SK-N-SH (cell line): ENCODE measurements around the gene PRKCA.

Experiments
- EZH2phosphoT487 ChIP-seq: fragments of 200-600 bp; sonication (generic); IDR thresholded peaks from 2 replicates; pipeline ENCODE4 v1.6.1; 2017; ENCODE audit warnings: low read depth, mixed run types, mild to moderate bottlenecking, antibody characterized with exemption, moderate library complexity, borderline replicate concordance
- FOXM1 ChIP-seq: IDR thresholded peaks from 2 replicates; pipeline ENCODE4 v1.4.0; 2012; ENCODE audit warnings: low read depth, mild to moderate bottlenecking
- GABPA ChIP-seq: IDR thresholded peaks from 2 replicates; pipeline ENCODE4 v1.4.0; 2012; ENCODE audit warnings: low read depth, mild to moderate bottlenecking
- JUND ChIP-seq: IDR thresholded peaks from 2 replicates; pipeline ENCODE4 v1.4.0; 2012
- MXI1 ChIP-seq: IDR thresholded peaks from 2 replicates; pipeline ENCODE4 v1.6.1; 2012; ENCODE audit warnings: mild to moderate bottlenecking, low read depth, low read length, improper control_type of control experiment
- POLR2AphosphoS5 ChIP-seq: IDR thresholded peaks from 2 replicates; pipeline ENCODE4 v1.6.1; 2012; ENCODE audit warnings: low read depth, low read length
- RFX5 ChIP-seq: IDR thresholded peaks from 2 replicates; pipeline ENCODE4 v1.6.1; 2012; ENCODE audit warnings: mild to moderate bottlenecking, improper control_type of control experiment, low read length
- RXRA ChIP-seq: IDR thresholded peaks from 2 replicates; pipeline ENCODE4 v1.4.0; 2012; ENCODE audit warnings: low read depth, mild to moderate bottlenecking, borderline replicate concordance
- SMC3 ChIP-seq: IDR thresholded peaks from 2 replicates; pipeline ENCODE4 v1.6.1; 2012; ENCODE audit warnings: low read depth, low read length, improper control_type of control experiment
- TF ChIP-seq, protein P1 (sequence below): fragments of 200-600 bp; sonication (generic); IDR thresholded peaks from 2 replicates; pipeline ENCODE4 v1.6.1; 2017; ENCODE audit warnings: antibody characterized with exemption, mild to moderate bottlenecking, moderate library complexity
- TF ChIP-seq, protein P2 (sequence below): fragments of 150-350 bp; IDR thresholded peaks from 2 replicates; pipeline ENCODE4 v1.6.1; 2017; ENCODE audit warnings: antibody characterized with exemption, low read length, low read depth, borderline replicate concordance
- TF ChIP-seq, protein P3 (sequence below): IDR thresholded peaks from 2 replicates; pipeline ENCODE4 v1.4.0; 2012; ENCODE audit warnings: low read depth
- TF ChIP-seq, protein P4 (sequence below): IDR thresholded peaks from 2 replicates; pipeline ENCODE4 v1.6.1; 2012; ENCODE audit warnings: mild to moderate bottlenecking, low read depth, low read length, moderate library complexity
- TF ChIP-seq, protein P5 (sequence below): IDR thresholded peaks from 2 replicates; pipeline ENCODE4 v1.4.0; 2012; ENCODE audit warnings: low read depth, borderline replicate concordance

DNA sequence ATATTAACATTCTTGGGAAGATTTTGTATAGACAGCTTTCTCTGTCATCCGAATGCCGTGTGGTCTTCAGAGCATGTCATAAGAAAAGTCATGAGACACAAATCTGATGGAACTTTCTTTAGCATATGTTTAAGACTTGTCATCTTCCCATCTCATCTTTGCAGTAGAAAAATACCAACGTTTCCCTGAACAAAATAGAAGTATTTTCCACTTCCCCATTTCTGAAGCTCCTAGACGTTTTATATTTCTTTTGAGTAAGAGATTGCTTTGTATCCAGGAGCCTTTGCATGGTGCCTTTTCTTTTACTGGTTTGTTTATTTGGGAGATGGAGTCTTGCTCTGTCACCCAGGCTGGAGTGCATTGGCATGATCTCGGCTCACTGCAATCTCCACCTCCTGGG lies 235.1 kb downstream of the PRKCA start:
- no peak for TF ChIP-seq JUND
- TF ChIP-seq, protein P1, sequence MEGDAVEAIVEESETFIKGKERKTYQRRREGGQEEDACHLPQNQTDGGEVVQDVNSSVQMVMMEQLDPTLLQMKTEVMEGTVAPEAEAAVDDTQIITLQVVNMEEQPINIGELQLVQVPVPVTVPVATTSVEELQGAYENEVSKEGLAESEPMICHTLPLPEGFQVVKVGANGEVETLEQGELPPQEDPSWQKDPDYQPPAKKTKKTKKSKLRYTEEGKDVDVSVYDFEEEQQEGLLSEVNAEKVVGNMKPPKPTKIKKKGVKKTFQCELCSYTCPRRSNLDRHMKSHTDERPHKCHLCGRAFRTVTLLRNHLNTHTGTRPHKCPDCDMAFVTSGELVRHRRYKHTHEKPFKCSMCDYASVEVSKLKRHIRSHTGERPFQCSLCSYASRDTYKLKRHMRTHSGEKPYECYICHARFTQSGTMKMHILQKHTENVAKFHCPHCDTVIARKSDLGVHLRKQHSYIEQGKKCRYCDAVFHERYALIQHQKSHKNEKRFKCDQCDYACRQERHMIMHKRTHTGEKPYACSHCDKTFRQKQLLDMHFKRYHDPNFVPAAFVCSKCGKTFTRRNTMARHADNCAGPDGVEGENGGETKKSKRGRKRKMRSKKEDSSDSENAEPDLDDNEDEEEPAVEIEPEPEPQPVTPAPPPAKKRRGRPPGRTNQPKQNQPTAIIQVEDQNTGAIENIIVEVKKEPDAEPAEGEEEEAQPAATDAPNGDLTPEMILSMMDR, result no peak
- TF ChIP-seq RXRA, result no peak
- no peak for TF ChIP-seq GABPA
- TF ChIP-seq RFX5, result no peak
- no peak for TF ChIP-seq MXI1
- TF ChIP-seq, protein P2, sequence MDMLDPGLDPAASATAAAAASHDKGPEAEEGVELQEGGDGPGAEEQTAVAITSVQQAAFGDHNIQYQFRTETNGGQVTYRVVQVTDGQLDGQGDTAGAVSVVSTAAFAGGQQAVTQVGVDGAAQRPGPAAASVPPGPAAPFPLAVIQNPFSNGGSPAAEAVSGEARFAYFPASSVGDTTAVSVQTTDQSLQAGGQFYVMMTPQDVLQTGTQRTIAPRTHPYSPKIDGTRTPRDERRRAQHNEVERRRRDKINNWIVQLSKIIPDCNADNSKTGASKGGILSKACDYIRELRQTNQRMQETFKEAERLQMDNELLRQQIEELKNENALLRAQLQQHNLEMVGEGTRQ, result no peak
- TF ChIP-seq EZH2phosphoT487, result no peak
- TF ChIP-seq, protein P3, sequence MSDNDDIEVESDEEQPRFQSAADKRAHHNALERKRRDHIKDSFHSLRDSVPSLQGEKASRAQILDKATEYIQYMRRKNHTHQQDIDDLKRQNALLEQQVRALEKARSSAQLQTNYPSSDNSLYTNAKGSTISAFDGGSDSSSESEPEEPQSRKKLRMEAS, result no peak
- TF ChIP-seq SMC3, result no peak
- TF ChIP-seq, protein P4, sequence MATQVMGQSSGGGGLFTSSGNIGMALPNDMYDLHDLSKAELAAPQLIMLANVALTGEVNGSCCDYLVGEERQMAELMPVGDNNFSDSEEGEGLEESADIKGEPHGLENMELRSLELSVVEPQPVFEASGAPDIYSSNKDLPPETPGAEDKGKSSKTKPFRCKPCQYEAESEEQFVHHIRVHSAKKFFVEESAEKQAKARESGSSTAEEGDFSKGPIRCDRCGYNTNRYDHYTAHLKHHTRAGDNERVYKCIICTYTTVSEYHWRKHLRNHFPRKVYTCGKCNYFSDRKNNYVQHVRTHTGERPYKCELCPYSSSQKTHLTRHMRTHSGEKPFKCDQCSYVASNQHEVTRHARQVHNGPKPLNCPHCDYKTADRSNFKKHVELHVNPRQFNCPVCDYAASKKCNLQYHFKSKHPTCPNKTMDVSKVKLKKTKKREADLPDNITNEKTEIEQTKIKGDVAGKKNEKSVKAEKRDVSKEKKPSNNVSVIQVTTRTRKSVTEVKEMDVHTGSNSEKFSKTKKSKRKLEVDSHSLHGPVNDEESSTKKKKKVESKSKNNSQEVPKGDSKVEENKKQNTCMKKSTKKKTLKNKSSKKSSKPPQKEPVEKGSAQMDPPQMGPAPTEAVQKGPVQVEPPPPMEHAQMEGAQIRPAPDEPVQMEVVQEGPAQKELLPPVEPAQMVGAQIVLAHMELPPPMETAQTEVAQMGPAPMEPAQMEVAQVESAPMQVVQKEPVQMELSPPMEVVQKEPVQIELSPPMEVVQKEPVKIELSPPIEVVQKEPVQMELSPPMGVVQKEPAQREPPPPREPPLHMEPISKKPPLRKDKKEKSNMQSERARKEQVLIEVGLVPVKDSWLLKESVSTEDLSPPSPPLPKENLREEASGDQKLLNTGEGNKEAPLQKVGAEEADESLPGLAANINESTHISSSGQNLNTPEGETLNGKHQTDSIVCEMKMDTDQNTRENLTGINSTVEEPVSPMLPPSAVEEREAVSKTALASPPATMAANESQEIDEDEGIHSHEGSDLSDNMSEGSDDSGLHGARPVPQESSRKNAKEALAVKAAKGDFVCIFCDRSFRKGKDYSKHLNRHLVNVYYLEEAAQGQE, result no peak
- no peak for TF ChIP-seq POLR2AphosphoS5
- TF ChIP-seq FOXM1, result no peak
- TF ChIP-seq, protein P5, sequence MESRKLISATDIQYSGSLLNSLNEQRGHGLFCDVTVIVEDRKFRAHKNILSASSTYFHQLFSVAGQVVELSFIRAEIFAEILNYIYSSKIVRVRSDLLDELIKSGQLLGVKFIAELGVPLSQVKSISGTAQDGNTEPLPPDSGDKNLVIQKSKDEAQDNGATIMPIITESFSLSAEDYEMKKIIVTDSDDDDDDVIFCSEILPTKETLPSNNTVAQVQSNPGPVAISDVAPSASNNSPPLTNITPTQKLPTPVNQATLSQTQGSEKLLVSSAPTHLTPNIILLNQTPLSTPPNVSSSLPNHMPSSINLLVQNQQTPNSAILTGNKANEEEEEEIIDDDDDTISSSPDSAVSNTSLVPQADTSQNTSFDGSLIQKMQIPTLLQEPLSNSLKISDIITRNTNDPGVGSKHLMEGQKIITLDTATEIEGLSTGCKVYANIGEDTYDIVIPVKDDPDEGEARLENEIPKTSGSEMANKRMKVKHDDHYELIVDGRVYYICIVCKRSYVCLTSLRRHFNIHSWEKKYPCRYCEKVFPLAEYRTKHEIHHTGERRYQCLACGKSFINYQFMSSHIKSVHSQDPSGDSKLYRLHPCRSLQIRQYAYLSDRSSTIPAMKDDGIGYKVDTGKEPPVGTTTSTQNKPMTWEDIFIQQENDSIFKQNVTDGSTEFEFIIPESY, result no peak
